Renal cortical epithelial cell (primary cell): ENCODE results near the gene FAAP100. TPM values are rescaled to one million over a fixed set of nuclear protein-coding genes. Genes with fewer than 3 reads are reported as not detected.

Source experiments
- DNase-seq: peaks from one replicate; pipeline ENCODE4 v3.0.0-alpha.2; 2011; ENCODE audit warnings: low read depth
- total RNA-seq: library from RNA; depleted of rRNA; stranded (reverse); fragments of >200 nt; gene quantifications from 2 replicates; pipeline ENCODE4 v1.2.3, GENCODE V29; 2014

The FAAP100 gene
- total RNA-seq, 1 donor from 2014 or later: 22.2 TPM

DNA sequence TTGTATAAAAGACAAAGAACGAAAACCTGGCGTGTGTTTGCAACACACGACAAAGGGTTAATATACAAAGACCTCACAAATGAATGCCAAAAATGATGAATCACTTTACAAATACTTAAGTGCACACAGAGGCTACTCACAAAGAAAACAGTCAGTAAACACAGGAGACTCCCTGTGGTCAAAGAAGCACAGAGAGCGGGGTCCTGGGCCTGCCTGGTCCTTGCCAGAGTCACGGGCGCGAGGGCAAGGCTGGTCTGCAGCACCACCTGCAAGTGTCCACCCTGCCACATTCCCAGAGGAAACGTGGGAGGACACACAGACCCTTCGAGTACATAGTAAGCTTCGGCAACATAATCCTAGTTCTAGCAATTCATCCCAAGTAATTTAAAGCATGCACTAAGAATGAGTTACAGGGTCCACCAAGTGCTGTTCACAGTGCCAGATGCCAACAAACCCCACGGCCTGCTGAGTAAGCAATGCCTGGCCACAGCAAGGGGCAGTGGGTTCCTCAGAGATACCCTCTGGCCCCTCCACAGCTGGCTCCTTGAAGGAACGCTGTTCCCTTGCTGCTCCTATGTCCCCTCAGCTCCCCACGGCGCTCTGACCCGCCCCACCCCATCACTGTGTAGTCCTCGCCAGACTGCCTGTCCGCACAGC is 24.6 kb upstream of the FAAP100 start:
- DNase-seq: peak; percentile 88

DNA sequence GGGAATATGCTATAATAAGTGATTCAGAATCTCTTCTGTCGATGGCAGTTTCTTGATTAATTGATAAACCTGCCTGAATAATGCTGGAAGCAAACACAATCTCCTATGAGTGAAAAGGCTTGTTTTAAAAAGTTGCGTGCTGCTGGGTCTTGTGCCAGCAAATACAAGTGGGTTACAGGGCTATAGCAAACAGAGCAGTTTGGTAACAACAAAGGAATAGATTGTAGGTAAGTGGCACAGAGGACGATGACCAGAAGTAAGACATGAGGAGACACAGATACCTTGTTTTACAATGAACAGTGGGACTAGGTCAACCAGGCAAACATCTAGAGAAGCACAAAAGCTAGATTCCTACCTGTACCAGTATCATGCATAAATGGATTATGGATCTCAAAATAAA is 23.7 kb upstream of the FAAP100 start:
- DNase-seq: no peak

DNA sequence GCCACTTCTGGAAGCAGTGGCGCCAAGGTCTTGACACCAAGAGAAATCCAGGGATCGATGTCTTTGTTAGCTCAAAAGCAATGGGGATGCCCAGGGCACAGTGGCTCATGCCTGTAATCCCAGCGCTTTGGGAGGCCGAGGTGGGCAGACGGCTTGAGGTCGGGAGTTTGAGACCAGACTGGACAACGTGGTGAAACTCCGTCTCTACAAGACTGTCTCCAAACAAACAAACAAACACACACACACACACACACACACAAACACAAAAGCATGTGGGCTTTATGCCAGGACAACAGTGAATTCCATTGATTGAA is 22.4 kb upstream of the FAAP100 start:
- DNase-seq: no peak

DNA sequence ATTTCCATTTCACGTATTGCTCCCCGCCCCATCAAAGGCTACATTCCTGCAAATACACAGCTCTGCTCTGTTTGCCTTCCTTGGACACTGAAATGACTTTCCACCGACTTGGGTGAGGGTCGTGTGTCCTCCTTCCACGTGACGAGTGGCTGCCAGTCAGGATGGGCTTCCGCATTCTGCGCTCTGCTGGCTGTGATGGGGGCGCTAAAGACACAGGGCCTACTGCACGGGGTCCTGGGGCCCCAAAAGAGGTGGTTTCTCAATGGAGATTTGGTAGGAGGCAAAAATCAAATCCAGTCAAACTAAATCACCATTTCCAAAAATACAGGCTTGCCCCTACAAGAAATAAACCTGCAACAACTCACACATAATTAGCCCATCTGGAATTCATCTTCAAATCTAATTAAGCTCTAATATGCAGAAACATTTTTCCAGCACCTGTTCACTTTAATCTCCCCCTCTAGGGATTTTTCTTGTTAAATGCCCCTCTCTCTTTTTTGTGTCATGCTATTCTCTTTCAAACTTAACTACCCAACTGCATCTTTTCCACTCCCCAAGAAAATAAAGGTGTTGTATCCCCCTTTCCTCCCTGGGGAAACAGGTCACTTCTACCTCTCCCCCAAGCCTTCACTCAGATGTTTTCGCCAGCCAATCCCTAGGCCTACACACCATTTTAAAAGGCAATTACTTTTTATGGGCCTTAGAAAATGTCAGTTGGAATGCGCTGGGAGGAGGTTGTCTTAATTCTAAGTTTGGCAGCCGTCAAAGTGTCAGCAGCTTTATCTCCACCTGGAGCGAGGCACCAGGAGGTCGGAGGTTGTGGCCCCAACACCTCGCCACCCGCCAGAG is 21.9 kb upstream of the FAAP100 start:
- no peak for DNase-seq

DNA sequence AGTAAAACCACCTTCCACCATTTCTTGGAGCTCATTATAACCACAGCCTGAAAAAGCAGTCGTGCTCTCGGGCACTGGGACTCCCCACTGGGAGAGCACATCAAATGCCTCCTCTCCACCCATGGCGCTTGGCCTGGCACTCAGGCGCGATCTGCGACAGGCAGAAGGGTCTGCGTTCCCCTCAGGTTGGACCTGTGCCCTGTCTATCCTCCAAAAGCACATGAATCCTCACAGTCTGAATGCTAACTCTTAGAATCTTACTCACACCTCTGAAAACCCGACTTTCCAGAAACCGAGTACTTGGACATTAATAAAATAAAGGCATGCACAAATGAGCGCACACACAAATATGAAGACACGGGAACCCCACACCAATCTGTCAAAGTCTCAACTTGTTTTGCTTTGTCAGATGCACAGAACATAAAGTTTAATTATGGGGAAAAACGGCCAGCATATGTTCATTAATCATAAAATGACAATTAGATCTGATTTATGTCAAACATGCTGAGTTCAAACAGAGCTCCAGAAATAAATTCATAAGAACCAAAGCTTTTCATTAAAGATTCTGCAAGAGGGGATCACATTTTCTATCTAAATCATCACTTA is 20.5 kb upstream of the FAAP100 start:
- no peak for DNase-seq

DNA sequence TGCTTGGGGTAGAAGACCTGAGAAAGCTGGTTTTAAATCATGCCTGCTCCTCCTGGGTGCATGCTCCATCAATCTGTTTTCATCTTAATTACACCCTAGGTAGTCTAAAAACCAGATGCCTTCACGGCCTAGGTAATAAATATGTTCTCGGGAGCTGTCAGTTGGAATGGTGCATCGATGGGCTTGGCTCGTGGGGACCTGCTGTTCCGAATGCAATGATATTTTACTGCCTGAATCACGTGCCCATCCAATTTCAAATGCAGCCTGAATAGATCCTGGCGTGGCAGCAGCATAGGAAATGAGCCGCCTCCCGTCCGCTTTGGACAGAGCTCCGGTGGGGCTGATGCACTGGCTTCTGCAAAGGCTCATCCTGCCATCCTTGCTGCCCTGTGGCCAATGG is 18.8 kb upstream of the FAAP100 start:
- no peak for DNase-seq

DNA sequence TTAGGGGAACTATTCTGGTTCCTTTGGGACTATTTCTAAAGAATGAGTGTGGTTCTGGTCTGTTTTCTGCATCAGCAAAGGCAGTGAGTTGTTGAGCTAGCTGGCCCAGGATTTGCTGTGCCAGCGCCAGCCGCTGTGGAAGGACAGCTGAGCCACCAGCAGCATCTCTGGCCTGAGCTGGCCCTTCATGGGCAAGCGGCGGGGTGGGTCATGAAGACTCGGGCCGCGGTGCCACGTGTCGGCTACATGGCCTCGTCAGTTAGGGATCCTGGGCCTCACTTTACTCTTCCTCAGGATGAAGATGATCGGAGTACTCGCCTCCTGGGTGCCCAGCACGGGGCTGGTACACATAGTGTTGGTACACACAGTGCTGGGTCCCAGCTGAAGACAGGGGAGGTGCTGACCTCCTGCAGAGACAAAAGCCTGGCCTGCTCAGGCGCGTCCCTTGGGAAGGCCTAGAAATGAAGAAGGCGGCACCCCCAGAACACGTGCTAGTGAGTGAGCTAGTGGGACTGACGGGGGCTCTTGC is 17.9 kb upstream of the FAAP100 start:
- no peak for DNase-seq

DNA sequence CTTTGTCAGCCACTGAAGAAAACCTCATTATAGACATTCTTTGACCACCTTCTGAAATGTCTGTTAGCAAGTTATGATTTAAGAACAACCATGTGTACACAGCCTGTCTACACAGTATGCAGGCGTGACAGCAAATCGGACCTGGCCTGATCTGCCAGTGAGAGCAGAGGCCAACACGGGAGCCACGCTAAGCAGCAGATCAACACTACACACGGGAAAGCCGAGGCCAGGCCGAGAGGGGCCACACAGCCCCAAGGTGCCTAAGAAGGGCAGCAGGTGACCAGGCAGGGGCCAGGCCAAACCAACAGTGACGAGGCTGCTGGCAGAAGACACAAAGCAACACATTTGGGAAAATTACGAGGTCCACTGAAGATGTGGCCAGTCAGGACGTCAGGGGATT is 16.3 kb upstream of the FAAP100 start:
- no peak for DNase-seq

DNA sequence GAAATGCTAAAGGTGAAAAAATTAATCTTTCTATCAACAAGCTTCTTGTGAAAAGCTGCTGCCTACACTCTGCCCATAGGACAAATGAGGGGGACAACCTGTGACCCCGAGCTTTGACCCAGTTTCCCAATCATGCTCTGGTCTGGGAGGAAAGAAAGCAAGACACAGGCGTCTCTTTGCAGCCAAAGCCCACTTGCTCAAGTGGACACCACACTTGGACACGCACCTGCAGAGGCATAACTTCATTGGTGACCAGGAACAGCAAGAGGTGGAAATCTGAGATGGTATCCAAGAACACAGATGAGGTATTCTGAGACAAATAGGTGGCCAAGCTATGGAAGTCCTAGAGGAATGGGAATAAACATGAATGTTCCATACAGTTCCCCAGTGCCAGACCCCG is 15.0 kb upstream of the FAAP100 start:
- no peak for DNase-seq

DNA sequence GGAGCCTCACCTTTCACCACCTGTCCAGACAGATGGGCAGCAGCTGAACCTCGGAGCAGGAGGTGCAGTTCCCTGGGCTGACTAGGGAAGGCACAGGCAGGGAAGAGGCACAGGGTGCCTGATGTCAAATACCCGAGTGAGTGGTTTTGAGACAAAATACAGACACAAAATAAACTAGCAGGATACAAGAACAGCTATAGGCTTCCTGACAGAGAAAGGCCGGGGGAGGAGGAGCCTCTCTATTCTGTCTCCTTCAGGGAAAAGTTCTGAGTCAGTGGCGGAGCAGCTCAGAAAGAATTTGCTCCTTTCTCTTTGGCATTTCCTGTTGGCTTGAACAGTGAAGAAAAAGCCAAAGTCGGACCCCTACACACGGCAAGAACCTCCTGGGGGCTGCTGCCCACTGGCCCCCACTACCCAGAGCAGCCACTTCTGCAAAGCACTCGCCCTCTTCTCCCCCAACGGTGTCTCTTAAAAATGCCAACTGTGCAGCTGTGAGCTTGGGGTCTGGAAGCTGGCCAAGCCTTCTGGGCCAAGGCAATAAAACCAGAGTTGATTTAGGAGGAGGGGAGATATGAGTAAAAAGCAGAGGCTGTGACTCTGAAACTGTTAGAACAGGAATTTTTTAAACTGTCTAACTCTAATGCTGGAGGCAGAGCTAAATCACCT is 14.4 kb upstream of the FAAP100 start:
- peak; percentile 91 for DNase-seq

DNA sequence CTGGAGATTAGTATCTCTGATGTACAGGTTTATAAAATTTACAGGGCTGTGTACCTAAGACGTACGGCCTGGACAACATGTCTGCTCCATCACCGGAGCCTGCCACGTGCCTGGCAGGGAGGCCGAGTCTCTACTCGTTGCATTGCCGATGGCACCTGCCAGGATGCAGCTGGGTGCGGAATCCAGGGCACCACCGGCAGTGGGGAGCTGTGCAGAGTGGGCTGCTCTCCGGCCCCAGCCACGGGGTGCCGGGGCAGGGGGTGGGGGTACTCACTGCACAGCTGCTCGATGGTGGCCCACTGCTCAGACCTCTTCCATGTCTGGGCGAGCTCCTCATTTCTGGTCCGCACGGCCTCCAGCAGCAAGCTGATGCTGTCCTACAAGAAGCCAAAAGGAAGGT is 13.1 kb upstream of the FAAP100 start:
- DNase-seq: no peak

DNA sequence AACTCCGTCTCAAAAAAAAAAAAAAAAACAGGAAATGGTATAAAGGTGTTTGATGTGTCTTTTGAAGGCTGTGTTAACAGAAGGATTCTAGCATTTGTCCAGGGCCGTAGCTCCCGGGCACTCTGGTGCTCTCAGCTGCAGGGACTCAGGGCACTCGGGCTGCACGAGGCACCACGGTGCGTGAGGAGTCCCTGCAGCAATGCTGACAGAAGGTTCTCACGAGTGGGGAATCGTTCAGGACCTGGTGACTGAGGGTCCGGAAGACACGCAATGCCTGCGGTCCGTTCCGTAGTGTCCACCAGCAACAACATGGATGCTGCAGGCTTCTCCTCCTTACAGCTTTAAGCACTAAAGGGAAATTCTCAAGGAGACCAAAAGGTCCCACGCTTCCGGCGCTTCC is 12.6 kb upstream of the FAAP100 start:
- DNase-seq: no peak

DNA sequence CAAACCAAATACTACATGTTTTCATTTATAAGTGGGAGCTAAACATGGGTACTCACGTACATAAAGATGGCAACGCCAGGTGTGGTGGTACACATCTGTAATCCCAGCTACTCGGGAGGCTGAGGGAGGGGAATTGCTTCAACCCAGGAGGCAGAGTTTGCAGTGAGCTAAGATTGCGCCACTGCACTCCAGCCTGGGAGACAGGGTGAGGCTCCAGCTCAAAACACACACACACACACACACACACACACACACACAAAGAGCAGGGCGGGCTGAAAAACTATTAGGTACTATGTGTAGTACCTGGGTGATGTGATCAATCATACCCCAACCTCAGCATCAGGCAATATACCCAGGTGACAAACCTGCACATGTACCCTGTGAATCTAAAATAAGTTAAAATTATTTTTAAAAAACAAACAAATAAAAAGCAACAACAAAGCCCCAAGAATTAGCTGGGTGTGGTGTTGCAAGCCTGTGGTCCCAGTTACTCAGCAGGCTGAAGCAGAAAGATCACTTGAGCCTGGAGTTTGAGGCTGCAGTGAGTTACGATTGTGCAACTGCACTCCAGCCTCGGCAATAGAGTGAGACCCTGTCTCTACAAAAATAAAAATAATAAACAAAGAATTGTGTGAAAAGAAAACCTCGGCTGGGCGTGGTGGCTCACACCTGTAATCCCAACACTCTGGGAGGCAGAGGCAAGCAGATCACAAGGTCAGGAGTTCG is 11.9 kb upstream of the FAAP100 start:
- peak; percentile 74 for DNase-seq

DNA sequence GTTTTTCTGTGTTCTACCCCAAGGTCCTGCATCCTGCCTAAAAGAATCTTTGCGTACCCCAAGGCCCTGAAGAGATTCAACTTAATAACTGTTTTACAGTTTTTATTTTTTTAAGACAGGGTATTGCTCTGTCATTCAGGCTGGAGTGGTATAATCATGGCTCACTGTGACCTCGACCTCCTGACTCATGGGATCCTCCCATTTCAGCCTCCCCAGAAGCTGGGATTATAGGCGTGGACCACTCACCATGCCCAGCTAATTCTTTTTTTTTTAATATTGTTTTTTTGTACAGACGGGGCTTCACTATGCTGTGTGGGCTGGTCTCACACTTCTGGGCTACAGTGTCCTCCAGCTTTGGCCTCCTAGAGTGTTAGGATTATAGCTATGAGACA is 9.3 kb upstream of the FAAP100 start:
- no peak for DNase-seq

DNA sequence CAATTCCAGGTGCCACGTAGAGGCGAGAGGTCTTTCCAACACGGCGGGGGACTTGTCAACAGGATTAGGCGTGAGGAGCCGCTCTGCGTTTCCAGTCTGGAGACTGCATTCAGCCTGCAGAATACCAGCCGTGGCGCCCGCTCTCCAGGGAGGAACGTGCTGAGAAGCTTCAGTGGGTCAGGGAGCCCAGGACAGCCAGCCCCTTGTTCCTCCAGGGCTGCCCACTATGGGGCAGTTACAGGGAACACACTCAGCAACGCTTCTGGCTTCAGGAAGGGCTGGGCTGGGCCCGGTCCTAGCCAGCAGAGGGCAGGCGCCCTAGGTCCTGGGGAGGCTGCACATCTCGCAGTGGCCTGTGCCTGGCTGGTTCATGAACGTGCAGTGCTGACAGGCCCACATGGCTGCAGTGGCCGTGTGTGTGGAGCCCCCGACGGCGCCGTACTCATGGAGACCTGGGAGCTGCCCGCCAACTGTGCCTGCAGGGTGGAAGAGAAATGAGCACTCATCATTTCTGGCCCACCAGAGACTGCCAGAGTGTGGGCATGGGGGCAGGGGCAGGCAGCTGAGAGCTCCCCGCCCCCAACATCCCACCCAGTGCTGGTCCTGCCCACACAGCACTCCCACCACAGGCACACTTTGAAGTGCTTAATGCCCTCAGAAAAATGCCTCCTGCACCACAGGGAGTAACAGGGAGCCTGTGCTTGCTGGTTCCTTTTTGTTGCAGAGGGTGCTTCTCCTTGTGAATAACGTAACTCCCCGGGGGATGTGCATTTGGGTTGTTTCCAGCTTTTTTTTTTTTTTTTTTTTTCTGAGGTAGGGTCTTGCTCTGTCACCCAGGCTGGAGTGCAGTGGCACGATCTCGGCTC is 7.0 kb upstream of the FAAP100 start:
- no peak for DNase-seq

DNA sequence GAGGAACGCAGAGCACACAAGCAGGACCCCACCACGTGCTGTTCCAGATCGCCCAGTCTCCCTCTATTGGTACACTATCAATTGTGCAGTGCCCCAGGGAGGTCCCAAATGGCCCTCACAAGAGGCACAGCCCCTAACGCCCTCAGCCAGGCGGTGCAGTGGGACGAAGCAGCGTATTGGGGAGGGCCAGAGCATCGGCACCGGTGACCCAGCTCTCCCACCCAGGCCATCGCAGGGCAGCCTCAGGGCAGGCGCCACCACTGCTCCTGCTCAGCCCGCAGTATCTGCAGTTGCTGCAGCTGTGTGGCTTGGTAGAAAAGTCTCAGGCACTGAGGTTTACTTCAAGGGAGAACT is 5.9 kb upstream of the FAAP100 start:
- no peak for DNase-seq

DNA sequence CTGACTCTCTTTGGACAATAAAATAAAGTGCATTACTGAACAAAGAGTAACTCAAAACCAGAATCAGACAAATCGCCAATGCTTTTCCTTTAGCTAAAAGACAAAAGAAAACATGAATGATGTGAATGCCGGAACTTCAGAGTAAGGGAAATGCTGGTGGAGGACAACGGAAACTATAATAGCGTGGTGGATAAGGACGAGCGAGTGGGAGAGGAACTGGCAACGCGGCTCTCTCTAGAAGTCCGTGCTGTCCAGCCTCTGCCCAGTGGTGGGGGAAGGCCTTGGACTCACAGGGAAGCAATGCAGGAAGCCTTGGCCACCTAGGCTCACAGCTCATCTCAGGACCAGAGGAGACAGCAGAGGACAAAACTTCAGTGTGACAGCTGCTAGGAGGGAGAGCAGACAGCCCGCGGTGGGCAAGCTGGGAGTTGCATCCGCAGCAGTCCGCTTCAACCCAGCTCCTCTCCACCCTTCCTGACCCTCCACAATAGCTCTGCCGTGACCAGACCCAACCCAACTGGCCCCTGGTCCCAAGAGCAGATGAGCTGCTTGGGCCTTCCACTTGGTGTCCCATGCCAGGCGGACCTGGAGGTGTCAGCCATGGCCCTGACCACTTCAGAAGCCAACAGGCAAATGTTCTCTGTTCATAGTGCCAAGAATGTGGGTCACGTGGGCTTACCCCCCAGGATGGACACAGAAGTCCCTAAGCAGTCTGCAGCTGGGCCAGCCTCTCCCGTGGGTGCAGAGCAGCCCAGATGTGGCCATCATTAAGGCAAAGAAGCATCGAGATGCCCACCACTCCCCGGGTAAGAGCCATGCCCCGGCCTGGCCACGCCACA is 5.3 kb upstream of the FAAP100 start:
- no peak for DNase-seq

DNA sequence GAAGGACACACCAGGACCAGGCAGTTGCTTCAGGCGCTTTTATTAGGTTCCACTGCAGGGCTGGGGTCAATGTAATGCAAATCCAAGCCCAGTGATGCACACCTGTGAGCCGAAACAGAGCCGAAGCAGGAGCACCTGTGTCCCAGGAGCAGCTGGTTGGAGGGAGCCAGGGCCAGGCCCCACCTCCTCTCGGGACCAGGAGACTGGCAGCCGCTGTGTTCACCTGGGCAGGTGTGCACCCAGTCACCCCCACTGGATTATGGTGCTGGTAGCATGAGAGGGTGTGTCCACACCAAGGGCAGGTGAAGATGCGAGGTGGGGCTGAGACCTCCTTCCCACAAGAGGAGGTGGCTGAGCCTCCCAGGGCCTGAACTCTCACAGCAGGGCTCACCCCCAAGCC is 4.7 kb upstream of the FAAP100 start:
- DNase-seq: no peak

DNA sequence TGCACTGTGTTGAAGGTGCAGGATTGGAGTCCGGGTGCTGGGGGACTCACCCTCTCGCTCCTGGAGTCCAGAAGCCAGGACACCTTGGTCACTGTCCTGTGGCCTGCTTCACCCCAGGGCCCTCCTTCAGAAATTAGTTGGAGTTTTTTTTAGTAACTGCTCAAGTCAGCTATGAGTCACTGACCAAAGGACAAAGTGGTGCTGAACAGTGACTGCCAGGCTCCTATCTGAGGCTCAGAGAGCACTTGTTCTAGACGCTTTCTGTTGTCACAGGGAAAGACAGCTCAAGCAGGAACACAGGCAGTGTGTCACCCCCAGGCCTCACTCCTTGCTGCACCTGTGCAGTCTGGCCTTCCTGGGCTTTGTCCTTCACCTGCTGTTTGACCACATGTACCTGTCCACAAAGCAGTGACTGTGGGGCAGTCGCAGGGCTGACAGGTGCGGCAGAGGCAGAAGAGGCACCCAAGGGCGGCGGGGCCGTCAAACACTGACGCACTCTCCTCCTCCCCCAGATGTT is 4.1 kb upstream of the FAAP100 start:
- peak; percentile 69 for DNase-seq
